GM19438 (cell line): ENCODE measurements around the gene DHDDS.

ENCODE experiments used
- ATAC-seq: cut with Tn5 transposase; IDR thresholded peaks from one replicate; pipeline ENCODE4 v1.9.1; 2021; ENCODE audit warnings: low read depth; ENCODE audit not compliant: unreplicated experiment

Gene DHDDS

GRCh38 chr1:26417111-26417759 is 14.9 kb upstream of the DHDDS start:
- ATAC-seq = no peak

- no peak for ATAC-seq
These were observed 13.2 kb upstream of the DHDDS start for GRCh38 chr1:26418865-26419349.

- no peak for ATAC-seq
These were observed 12.6 kb upstream of the DHDDS start for GRCh38 chr1:26419494-26419893.

GRCh38 chr1:26429721-26430120 is 2.4 kb upstream of the DHDDS start:
- no peak for ATAC-seq

- no peak for ATAC-seq
These were observed 672 bp downstream of the DHDDS start for GRCh38 chr1:26432793-26433192.

- ATAC-seq = no peak
These were observed 2.1 kb downstream of the DHDDS start for GRCh38 chr1:26434161-26434752.

- no peak for ATAC-seq
These were observed 5.9 kb downstream of the DHDDS start for GRCh38 chr1:26438041-26438440.

- no peak for ATAC-seq
These were observed 8.1 kb downstream of the DHDDS start for GRCh38 chr1:26440259-26440658.

- no peak for ATAC-seq
These were observed 17.7 kb downstream of the DHDDS start for GRCh38 chr1:26449868-26450267.

- ATAC-seq = no peak
These were observed 18.8 kb downstream of the DHDDS start for GRCh38 chr1:26450908-26451307.

GRCh38 chr1:26452459-26453183 is 20.5 kb downstream of the DHDDS start:
- ATAC-seq = no peak

- no peak for ATAC-seq
These were observed 27.0 kb downstream of the DHDDS start for GRCh38 chr1:26459148-26459547.

- ATAC-seq = no peak
These were observed 27.5 kb downstream of the DHDDS start for GRCh38 chr1:26459573-26460031.

GRCh38 chr1:26468911-26469310 is 36.8 kb downstream of the DHDDS start:
- ATAC-seq = no peak

GRCh38 chr1:26469558-26469957 is 37.4 kb downstream of the DHDDS start:
- no peak for ATAC-seq

GRCh38 chr1:26470878-26471497 is 38.9 kb downstream of the DHDDS start:
- no peak for ATAC-seq

- peak; percentile 12 for ATAC-seq
These were observed 39.6 kb downstream of the DHDDS start for GRCh38 chr1:26471498-26472319.

- peak; percentile 55 for ATAC-seq
These were observed 40.3 kb downstream of the DHDDS start, which contains the start of gene HMGN2 for GRCh38 chr1:26472320-26472900. Gene HMGN2 (plus strand): TSS chr1:26472440. CDS start chr1:26472613, 173 bp downstream.

- peak; percentile 66 for ATAC-seq
These were observed 41.1 kb downstream of the DHDDS start for GRCh38 chr1:26472901-26473845.
